ENCODE measurements around the gene ADAMTS17.

ADAMTS17 gene

GRCh38 chr15:100078511-100079220 lies 263.1 kb downstream of the ADAMTS17 start:
- TF ChIP-seq CTCF (IDR thresholded peaks at IDR 0.05), result no peak

- no peak for TF ChIP-seq CTCF (IDR thresholded peaks at IDR 0.05)
These were observed 266.5 kb downstream of the ADAMTS17 start for GRCh38 chr15:100075229-100075628.

- TF ChIP-seq CTCF (IDR thresholded peaks at IDR 0.05), result no peak
These were observed 267.8 kb downstream of the ADAMTS17 start for GRCh38 chr15:100073982-100074381.

- no peak for TF ChIP-seq CTCF (IDR thresholded peaks at IDR 0.05)
These were observed 279.8 kb downstream of the ADAMTS17 start for GRCh38 chr15:100061944-100062343.

- no peak for TF ChIP-seq CTCF (IDR thresholded peaks at IDR 0.05)
These were observed 281.4 kb downstream of the ADAMTS17 start for GRCh38 chr15:100060276-100060926.

- no peak for TF ChIP-seq CTCF (IDR thresholded peaks at IDR 0.05)
These were observed 282.3 kb downstream of the ADAMTS17 start for GRCh38 chr15:100059521-100059920.

- TF ChIP-seq CTCF (IDR thresholded peaks at IDR 0.05), result no peak
These were observed 282.7 kb downstream of the ADAMTS17 start for GRCh38 chr15:100059094-100059493.

Measured in LNCAP (cell line).